SK-N-SH (cell line): ENCODE data around the gene MYMK. TPM values are rescaled to one million over a fixed set of nuclear protein-coding genes. Genes with fewer than 3 reads are reported as not detected.

ENCODE experiments used
- CTCF ChIA-PET: fragments of 300-600, 350-600 bp; formaldehyde crosslinking; extraction: SDS; loops from one replicate; lab custom pipeline; 2021; lab: Yijun Ruan, JAX
- POLR2A ChIA-PET: fragments of 350-600 bp; sonication (Branson Sonifier 250); formaldehyde crosslinking; extraction: SDS; loops from one replicate; lab custom pipeline; 2020; ENCODE audit warnings: antibody characterized with exemption, inconsistent platforms; lab: Yijun Ruan, JAX
- DNase-seq: peaks from one replicate; pipeline ENCODE4 v3.0.0; 2012
- H2AFZ ChIP-seq: fragments of 200-600 bp; sonication (generic); 2 replicates; pipeline ENCODE4 v1.8.1; 2016; ENCODE audit warnings: antibody characterized with exemption, mild to moderate bottlenecking, low read depth
- H3F3A ChIP-seq: fragments of 200-600 bp; sonication (generic); replicated peaks from 2 replicates; pipeline ENCODE3; 2016; ENCODE audit warnings: antibody characterized with exemption, mild to moderate bottlenecking; ENCODE audit not compliant: insufficient read depth
- H3K27ac ChIP-seq, 2 experiments: fragments of 200-500 bp in 1 of 2; fragments of 200-600 bp in 1 of 2; sonication (Bioruptor generic) in 1 of 2; sonication (generic), shearing (Covaris generic) in 1 of 2; 2 replicates each; pipeline versions ENCODE4 v1.5.1 to v1.6.1; 2014 to 2016; ENCODE audit warnings: low read depth in 2 of 2, inconsistent platforms in 1 of 2, low read length in 1 of 2, mild to moderate bottlenecking in 1 of 2, mixed read lengths in 1 of 2
- H3K27me3 ChIP-seq: fragments of 200-600 bp; sonication (generic), shearing (Covaris generic); 2 replicates; pipeline ENCODE4 v1.6.1; 2016; ENCODE audit warnings: mixed run types; ENCODE audit not compliant: insufficient read depth
- H3K36me3 ChIP-seq, 2 experiments: fragments of 200-500 bp in 1 of 2; fragments of 200-600 bp in 1 of 2; sonication (Bioruptor generic) in 1 of 2; sonication (generic) in 1 of 2; replicated peaks in 1 of 2; 2 replicates each; pipeline versions ENCODE3 to v1.5.1; 2014 to 2016; ENCODE audit warnings: low read length in 1 of 2, mild to moderate bottlenecking in 1 of 2; ENCODE audit not compliant: insufficient read depth in 2 of 2, control insufficient read depth in 1 of 2
- H3K4me1 ChIP-seq, 2 experiments: fragments of 200-500 bp in 1 of 2; fragments of 200-600 bp in 1 of 2; sonication (Bioruptor generic) in 1 of 2; sonication (generic), shearing (Covaris generic) in 1 of 2; 2 replicates each; pipeline versions ENCODE4 v1.5.1 to v1.6.1; 2014 to 2016; ENCODE audit warnings: low read depth in 1 of 2, low read length in 1 of 2, mixed run types in 1 of 2; ENCODE audit not compliant: insufficient read depth in 2 of 2, control insufficient read depth in 1 of 2
- H3K4me2 ChIP-seq: fragments of 200-600 bp; sonication (generic), shearing (Covaris generic); 2 replicates; pipeline ENCODE4 v1.6.1; 2017; ENCODE audit warnings: mixed run types
- H3K4me3 ChIP-seq, 2 experiments: fragments of 200-500 bp in 1 of 2; fragments of 200-600 bp in 1 of 2; sonication (Bioruptor generic) in 1 of 2; sonication (generic), shearing (Covaris generic) in 1 of 2; 2 replicates each; pipeline versions ENCODE4 v1.5.1 to v1.8.1; 2014 to 2016; ENCODE audit warnings: low read depth in 2 of 2, inconsistent platforms in 1 of 2, low read length in 1 of 2, mild to moderate bottlenecking in 1 of 2, mixed read lengths in 1 of 2, moderate library complexity in 1 of 2
- H3K79me2 ChIP-seq: fragments of 200-600 bp; sonication (generic); 2 replicates; pipeline ENCODE4 v1.8.1; 2017; ENCODE audit warnings: mild to moderate bottlenecking; ENCODE audit not compliant: insufficient read depth
- H3K9ac ChIP-seq: fragments of 200-600 bp; sonication (generic); 2 replicates; pipeline ENCODE4 v1.6.1; 2017; ENCODE audit warnings: mixed run types
- H3K9me2 ChIP-seq: fragments of 200-600 bp; sonication (generic); 2 replicates; pipeline ENCODE4 v1.6.1; 2017; ENCODE audit warnings: mixed run types
- H3K9me3 ChIP-seq: fragments of 200-600 bp; sonication (generic); 2 replicates; pipeline ENCODE4 v1.6.1; 2017; ENCODE audit warnings: mixed run types, mild to moderate bottlenecking, moderate library complexity
- H4K20me1 ChIP-seq: fragments of 200-600 bp; sonication (generic); 2 replicates; pipeline ENCODE4 v1.6.1; 2017; ENCODE audit warnings: mild to moderate bottlenecking, mixed run types; ENCODE audit not compliant: insufficient read depth
- CHD2 ChIP-seq: fragments of 150-350 bp; IDR thresholded peaks from 2 replicates; pipeline ENCODE4 v1.6.1; 2018; ENCODE audit warnings: low read length; ENCODE audit not compliant: partially characterized antibody
- EP300 ChIP-seq, 2 experiments: IDR thresholded peaks; 2 replicates each; pipeline versions ENCODE4 v1.4.0 to v1.6.1; 2012; ENCODE audit warnings: borderline replicate concordance in 1 of 2, low read depth in 1 of 2, low read length in 1 of 2
- EZH2phosphoT487 ChIP-seq: fragments of 200-600 bp; sonication (generic); IDR thresholded peaks from 2 replicates; pipeline ENCODE4 v1.6.1; 2017; ENCODE audit warnings: low read depth, mixed run types, mild to moderate bottlenecking, antibody characterized with exemption, moderate library complexity, borderline replicate concordance
- FOSL2 ChIP-seq: IDR thresholded peaks from 2 replicates; pipeline ENCODE4 v1.4.0; 2012; ENCODE audit warnings: low read depth, mild to moderate bottlenecking, moderate library complexity, borderline replicate concordance
- GABPA ChIP-seq: IDR thresholded peaks from 2 replicates; pipeline ENCODE4 v1.4.0; 2012; ENCODE audit warnings: low read depth, mild to moderate bottlenecking
- JUND ChIP-seq: IDR thresholded peaks from 2 replicates; pipeline ENCODE4 v1.4.0; 2012
- MEF2A ChIP-seq: IDR thresholded peaks from 2 replicates; pipeline ENCODE4 v1.4.0; 2012; ENCODE audit warnings: low read depth, borderline replicate concordance
- RCOR1 ChIP-seq: fragments of 150-350 bp; IDR thresholded peaks from 2 replicates; pipeline ENCODE4 v1.6.1; 2017; ENCODE audit warnings: antibody characterized with exemption, low read length
- SIN3A ChIP-seq: IDR thresholded peaks from 2 replicates; pipeline ENCODE4 v1.6.1; 2012; ENCODE audit warnings: low read depth, mild to moderate bottlenecking, low read length, moderate library complexity, borderline replicate concordance
- TCF12 ChIP-seq: IDR thresholded peaks from 2 replicates; pipeline ENCODE4 v1.4.0; 2012
- TEAD4 ChIP-seq: IDR thresholded peaks from 2 replicates; pipeline ENCODE4 v1.4.0; 2012; ENCODE audit warnings: mild to moderate bottlenecking, borderline replicate concordance; ENCODE audit not compliant: insufficient read depth
- WGBS: methylation state at CpG from one replicate; pipeline ENCODE4 v1.1.6; 2017; ENCODE audit warnings: low lambda C conversion rate; 5-methylcytosine and 5-hydroxymethylcytosine counted together
- polyA plus RNA-seq, 3 experiments: library from polyadenylated mRNA; depleted of rRNA; stranded (reverse); fragments of >200 nt; gene quantifications; 2 replicates each; pipeline ENCODE4 v1.2.3, GENCODE V29; 2012
- TF ChIP-seq, protein P1 (sequence below): fragments of 150-350 bp; IDR thresholded peaks from 2 replicates; pipeline ENCODE4 v1.6.1; 2016; ENCODE audit warnings: mild to moderate bottlenecking, low read depth, low read length
- TF ChIP-seq, protein P2 (sequence below): IDR thresholded peaks from 2 replicates; pipeline ENCODE4 v1.6.1; 2012; ENCODE audit warnings: mild to moderate bottlenecking, low read depth, low read length, moderate library complexity
- TF ChIP-seq, protein P3 (sequence below): IDR thresholded peaks from 2 replicates; pipeline ENCODE4 v1.4.0; 2012; ENCODE audit warnings: low read depth, borderline replicate concordance

MYMK gene
- polyA plus RNA-seq, 1 of the 3 experiments (the other 2 are of a cell fraction), result not detected

DNA sequence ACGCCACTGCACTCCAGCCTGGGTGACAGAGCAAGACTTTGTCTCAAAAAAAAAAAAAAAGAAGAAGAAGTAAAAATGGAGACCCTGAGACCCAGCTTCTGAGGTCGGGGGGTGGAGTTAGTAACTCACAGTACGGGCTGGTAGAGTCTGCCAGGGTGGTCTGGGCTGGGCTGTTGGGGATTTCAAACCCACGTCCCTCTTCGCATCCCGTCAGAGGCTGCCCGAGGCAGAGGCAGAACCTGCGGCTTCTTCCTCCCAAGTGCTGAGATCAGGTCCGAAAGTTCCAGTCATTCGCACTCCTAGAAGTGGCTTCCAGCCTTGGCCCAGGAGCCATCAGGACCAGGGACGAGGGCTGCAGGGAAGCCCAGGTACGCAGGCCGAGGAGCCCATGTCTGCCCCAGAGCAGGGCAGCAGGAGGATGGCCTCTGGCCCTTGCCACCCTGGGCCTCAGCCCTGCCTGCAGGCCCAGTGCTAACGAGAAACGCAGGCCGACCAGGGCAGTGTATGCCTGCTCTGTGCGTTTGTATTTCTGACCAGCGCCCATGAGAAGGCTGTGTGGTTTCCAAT lies 36.0 kb downstream of the MYMK start:
- ChIA-PET POLR2A (no interaction called here), CTCF (interaction anchor here (0.6 to 2.2 kb wide), 5 partner anchors 9 to 303 kb away, joined by 3 to 7 read pairs (median 5); no protein-coding TSS in a partner anchor)
- Histone ChIP-seq H3K79me2 (no peaks in the 10 kb centered on the region), H3K4me2 (no peak overlapping the region), H3K27ac (no peak overlapping the region), H3K9me3 (no peaks in the 10 kb centered on the region), H2AFZ (no peak overlapping the region), H3K4me1 (peaks cover 0 to 33% of the 10 kb centered on the region in 2 experiments; a peak in 1 of 4 replicates), H3K4me3 (no peak overlapping the region), H3K9me2 (no peaks in the 10 kb centered on the region), H3K27me3 (no peaks in the 10 kb centered on the region), H3K36me3 (no peaks in the 10 kb centered on the region), H3F3A (no peaks in the 10 kb centered on the region), H4K20me1 (no peaks in the 10 kb centered on the region), H3K9ac (no peak overlapping the region)
- 74% methylated on average over 5 of the region's 18 CpGs for WGBS
- DNase-seq, result no peak
- TF ChIP-seq JUND (no peak), TCF12 (no peak), SIN3A (no peak), MEF2A (no peak)
- TF ChIP-seq, protein P1, sequence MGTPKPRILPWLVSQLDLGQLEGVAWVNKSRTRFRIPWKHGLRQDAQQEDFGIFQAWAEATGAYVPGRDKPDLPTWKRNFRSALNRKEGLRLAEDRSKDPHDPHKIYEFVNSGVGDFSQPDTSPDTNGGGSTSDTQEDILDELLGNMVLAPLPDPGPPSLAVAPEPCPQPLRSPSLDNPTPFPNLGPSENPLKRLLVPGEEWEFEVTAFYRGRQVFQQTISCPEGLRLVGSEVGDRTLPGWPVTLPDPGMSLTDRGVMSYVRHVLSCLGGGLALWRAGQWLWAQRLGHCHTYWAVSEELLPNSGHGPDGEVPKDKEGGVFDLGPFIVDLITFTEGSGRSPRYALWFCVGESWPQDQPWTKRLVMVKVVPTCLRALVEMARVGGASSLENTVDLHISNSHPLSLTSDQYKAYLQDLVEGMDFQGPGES, result no peak

DNA sequence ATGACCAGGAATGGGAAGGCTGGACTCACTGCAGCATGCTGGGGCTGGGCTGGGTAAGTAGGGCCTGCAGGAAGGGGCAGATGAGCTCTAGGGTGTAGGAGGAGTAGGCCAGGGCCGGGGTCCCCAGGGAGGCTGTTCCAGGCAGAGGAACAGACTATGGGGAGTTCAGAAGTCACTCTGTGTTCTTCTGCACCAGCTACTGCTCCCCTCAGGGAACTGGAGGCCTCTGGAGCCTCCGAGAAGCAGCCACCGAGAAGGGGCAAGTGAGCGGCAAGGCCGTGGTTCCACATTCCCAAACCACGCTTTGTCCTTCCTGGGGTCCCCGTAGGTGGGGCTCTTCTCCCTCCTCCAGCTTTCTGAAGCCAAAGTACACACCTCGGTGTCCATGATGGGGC lies 37.4 kb downstream of the MYMK start:
- TF ChIP-seq, protein P2, sequence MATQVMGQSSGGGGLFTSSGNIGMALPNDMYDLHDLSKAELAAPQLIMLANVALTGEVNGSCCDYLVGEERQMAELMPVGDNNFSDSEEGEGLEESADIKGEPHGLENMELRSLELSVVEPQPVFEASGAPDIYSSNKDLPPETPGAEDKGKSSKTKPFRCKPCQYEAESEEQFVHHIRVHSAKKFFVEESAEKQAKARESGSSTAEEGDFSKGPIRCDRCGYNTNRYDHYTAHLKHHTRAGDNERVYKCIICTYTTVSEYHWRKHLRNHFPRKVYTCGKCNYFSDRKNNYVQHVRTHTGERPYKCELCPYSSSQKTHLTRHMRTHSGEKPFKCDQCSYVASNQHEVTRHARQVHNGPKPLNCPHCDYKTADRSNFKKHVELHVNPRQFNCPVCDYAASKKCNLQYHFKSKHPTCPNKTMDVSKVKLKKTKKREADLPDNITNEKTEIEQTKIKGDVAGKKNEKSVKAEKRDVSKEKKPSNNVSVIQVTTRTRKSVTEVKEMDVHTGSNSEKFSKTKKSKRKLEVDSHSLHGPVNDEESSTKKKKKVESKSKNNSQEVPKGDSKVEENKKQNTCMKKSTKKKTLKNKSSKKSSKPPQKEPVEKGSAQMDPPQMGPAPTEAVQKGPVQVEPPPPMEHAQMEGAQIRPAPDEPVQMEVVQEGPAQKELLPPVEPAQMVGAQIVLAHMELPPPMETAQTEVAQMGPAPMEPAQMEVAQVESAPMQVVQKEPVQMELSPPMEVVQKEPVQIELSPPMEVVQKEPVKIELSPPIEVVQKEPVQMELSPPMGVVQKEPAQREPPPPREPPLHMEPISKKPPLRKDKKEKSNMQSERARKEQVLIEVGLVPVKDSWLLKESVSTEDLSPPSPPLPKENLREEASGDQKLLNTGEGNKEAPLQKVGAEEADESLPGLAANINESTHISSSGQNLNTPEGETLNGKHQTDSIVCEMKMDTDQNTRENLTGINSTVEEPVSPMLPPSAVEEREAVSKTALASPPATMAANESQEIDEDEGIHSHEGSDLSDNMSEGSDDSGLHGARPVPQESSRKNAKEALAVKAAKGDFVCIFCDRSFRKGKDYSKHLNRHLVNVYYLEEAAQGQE, result no peak
- TF ChIP-seq EP300 (IDR thresholded peaks at IDR 0.05; ENCODE audit: borderline replicate concordance in 1 of 2, low read depth in 1 of 2, low read length in 1 of 2) (no peak), GABPA (no peak), CHD2 (no peak), EZH2phosphoT487 (no peak), RCOR1 (no peak), JUND (no peak), FOSL2 (no peak), TEAD4 (no peak)
- TF ChIP-seq, protein P3, sequence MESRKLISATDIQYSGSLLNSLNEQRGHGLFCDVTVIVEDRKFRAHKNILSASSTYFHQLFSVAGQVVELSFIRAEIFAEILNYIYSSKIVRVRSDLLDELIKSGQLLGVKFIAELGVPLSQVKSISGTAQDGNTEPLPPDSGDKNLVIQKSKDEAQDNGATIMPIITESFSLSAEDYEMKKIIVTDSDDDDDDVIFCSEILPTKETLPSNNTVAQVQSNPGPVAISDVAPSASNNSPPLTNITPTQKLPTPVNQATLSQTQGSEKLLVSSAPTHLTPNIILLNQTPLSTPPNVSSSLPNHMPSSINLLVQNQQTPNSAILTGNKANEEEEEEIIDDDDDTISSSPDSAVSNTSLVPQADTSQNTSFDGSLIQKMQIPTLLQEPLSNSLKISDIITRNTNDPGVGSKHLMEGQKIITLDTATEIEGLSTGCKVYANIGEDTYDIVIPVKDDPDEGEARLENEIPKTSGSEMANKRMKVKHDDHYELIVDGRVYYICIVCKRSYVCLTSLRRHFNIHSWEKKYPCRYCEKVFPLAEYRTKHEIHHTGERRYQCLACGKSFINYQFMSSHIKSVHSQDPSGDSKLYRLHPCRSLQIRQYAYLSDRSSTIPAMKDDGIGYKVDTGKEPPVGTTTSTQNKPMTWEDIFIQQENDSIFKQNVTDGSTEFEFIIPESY, result no peak
- H3K79me2 ChIP-seq, result no peaks in the 10 kb centered on the region
- ChIA-PET POLR2A (no interaction called here), CTCF (interaction anchor here (0.8 to 3.9 kb wide), 19 partner anchors 8 to 307 kb away, joined by 3 to 23 read pairs (median 5); no protein-coding TSS in a partner anchor)
- no peak overlapping the region for H2AFZ ChIP-seq
- H3K36me3 ChIP-seq, result no peaks in the 10 kb centered on the region
- no peaks in the 10 kb centered on the region for H3K9me3 ChIP-seq
- H3K27me3 ChIP-seq, result no peaks in the 10 kb centered on the region
- H3K9ac ChIP-seq, result no peak overlapping the region
- no peak overlapping the region for H3K4me2 ChIP-seq
- H3K4me3 ChIP-seq, result no peak overlapping the region
- no peak overlapping the region for H3K27ac ChIP-seq
- H4K20me1 ChIP-seq, result no peaks in the 10 kb centered on the region
- DNase-seq, result no peak
- peaks cover 0 to 19% of the 10 kb centered on the region in 2 experiments; a peak in 1 of 4 replicates for H3K4me1 ChIP-seq
- WGBS, result 69% methylated on average over 4 of the region's 8 CpGs
- no peaks in the 10 kb centered on the region for H3K9me2 ChIP-seq
- no peaks in the 10 kb centered on the region for H3F3A ChIP-seq
